SHP77 treated with DMSO at 0.1 percent for 48 hours (cell line): ENCODE results near the gene JOSD2.

ENCODE experiments used
- DNase-seq: peaks from one replicate; lab custom pipeline; 2025; lab: John Stamatoyannopoulos, UW

The JOSD2 gene

GRCh38 chr19:50495020-50495531 is 15.9 kb downstream of the JOSD2 start:
- DNase-seq: no peak

- no peak for DNase-seq
Observed at GRCh38 chr19:50494186-50495019, 16.6 kb downstream of the JOSD2 start.

GRCh38 chr19:50493171-50493570 is 17.8 kb downstream of the JOSD2 start:
- DNase-seq: no peak

- DNase-seq: no peak
Observed at GRCh38 chr19:50492303-50493052, 18.5 kb downstream of the JOSD2 start.

GRCh38 chr19:50490991-50491472 is 20.0 kb downstream of the JOSD2 start:
- no peak for DNase-seq

GRCh38 chr19:50490411-50490811 is 20.6 kb downstream of the JOSD2 start:
- no peak for DNase-seq

- DNase-seq: no peak
Observed at GRCh38 chr19:50489461-50490011, 21.5 kb downstream of the JOSD2 start.

- no peak for DNase-seq
Observed at GRCh38 chr19:50488389-50489194, 22.4 kb downstream of the JOSD2 start.

- DNase-seq: peak; percentile 29
Observed at GRCh38 chr19:50486823-50487515, 24.0 kb downstream of the JOSD2 start.

GRCh38 chr19:50485284-50485955 is 25.6 kb downstream of the JOSD2 start:
- no peak for DNase-seq

- DNase-seq: no peak
Observed at GRCh38 chr19:50482916-50483315, 28.1 kb downstream of the JOSD2 start.

GRCh38 chr19:50482271-50482855 is 28.6 kb downstream of the JOSD2 start:
- no peak for DNase-seq

GRCh38 chr19:50481351-50482149 is 29.4 kb downstream of the JOSD2 start:
- no peak for DNase-seq

GRCh38 chr19:50480281-50481111 is 30.5 kb downstream of the JOSD2 start:
- no peak for DNase-seq

GRCh38 chr19:50479761-50480251 is 31.2 kb downstream of the JOSD2 start:
- DNase-seq: no peak

- peak; percentile 37 for DNase-seq
Observed at GRCh38 chr19:50478901-50479715, 31.9 kb downstream of the JOSD2 start.
